Stimulated activated CD4-positive, alpha-beta T cell treated with anti-CD3 and anti-CD28 coated beads, Interleukin-1b, Interleukin-23, amount 100 ng/mL, for 24 hours (primary cell): ENCODE results near the gene MIDN.
"Not testable (repeated sequence)": the region's sequence is repeated elsewhere in the genome, so short reads cannot be mapped to it uniquely, and the experiment has no call there.

ENCODE experiments used
- DNase-seq, 4 experiments: peaks; one replicate each; pipeline ENCODE4 v3.0.0-alpha.2; 2020; ENCODE audit warnings: low read depth in 4 of 4, low spot score in 1 of 4

MIDN gene

GRCh38 chr19:1245494-1246264 lies 2.7 kb upstream of the MIDN start:
- no peak for DNase-seq

- DNase-seq, result not testable (repeated sequence)
Observed at GRCh38 chr19:1246265-1247087, 1.9 kb upstream of the MIDN start.

GRCh38 chr19:1247748-1248138 lies 640 bp upstream of the MIDN start:
- no peak for DNase-seq

- DNase-seq, result peak in 3 of 4 experiments; percentile 66 to 73 (median 67)
Observed at GRCh38 chr19:1248786-1249297, 459 bp downstream of the MIDN start.

- peak; percentile 85 to 91 (median 89) for DNase-seq
Observed at GRCh38 chr19:1249298-1249989, 1.1 kb downstream of the MIDN start.

GRCh38 chr19:1249990-1250436 lies 1.6 kb downstream of the MIDN start:
- DNase-seq, result no peak

GRCh38 chr19:1250437-1251260 lies 2.3 kb downstream of the MIDN start:
- no peak for DNase-seq

GRCh38 chr19:1251330-1252220 lies 3.2 kb downstream of the MIDN start:
- peak in 1 of 4 experiments; percentile 51 for DNase-seq

GRCh38 chr19:1252221-1252820 lies 3.9 kb downstream of the MIDN start:
- peak in 1 of 4 experiments; percentile 67 for DNase-seq

- DNase-seq, result peak in 1 of 4 experiments; percentile 76
Observed at GRCh38 chr19:1252821-1253513, 4.6 kb downstream of the MIDN start.

GRCh38 chr19:1253514-1254080 lies 5.2 kb downstream of the MIDN start:
- DNase-seq, result no peak

GRCh38 chr19:1254081-1254527 lies 5.7 kb downstream of the MIDN start:
- DNase-seq, result no peak

GRCh38 chr19:1254530-1255185 lies 6.3 kb downstream of the MIDN start:
- DNase-seq, result no peak

GRCh38 chr19:1255186-1256161 lies 7.1 kb downstream of the MIDN start:
- DNase-seq, result no peak

GRCh38 chr19:1256646-1257474 lies 8.5 kb downstream of the MIDN start:
- DNase-seq, result no peak
